T-helper 1 cell treated with Interleukin-12 subunit alpha and Interleukin-12 subunit beta and Interleukin-4 antibody, amounts not matched to agents 30 μg/mL and 1 μg/mL, for 36 hours (primary cell): ENCODE data around the gene SEPTIN11.

Experiments used
- H3K27ac Mint-ChIP-seq: one replicate; pipeline ENCODE4 v1.8.0; 2021; ENCODE audit warnings: mild to moderate bottlenecking, mixed read lengths
- H3K27me3 Mint-ChIP-seq: one replicate; pipeline ENCODE4 v1.8.0; 2021; ENCODE audit warnings: low read depth, mixed read lengths
- H3K36me3 Mint-ChIP-seq: one replicate; pipeline ENCODE4 v1.8.0; 2021; ENCODE audit warnings: low read depth, mixed read lengths
- H3K4me1 Mint-ChIP-seq: one replicate; pipeline ENCODE4 v1.8.0; 2021; ENCODE audit warnings: low read depth, mixed read lengths
- H3K4me3 Mint-ChIP-seq: one replicate; pipeline ENCODE4 v1.8.0; 2021; ENCODE audit warnings: mild to moderate bottlenecking, moderate library complexity, mixed read lengths
- H3K9me3 Mint-ChIP-seq: one replicate; pipeline ENCODE4 v1.8.0; 2021; ENCODE audit warnings: mixed read lengths

The SEPTIN11 gene

GRCh38 chr4:76997532-76997931 is 48.0 kb downstream of the SEPTIN11 start:
- H3K36me3 Mint-ChIP-seq, result peaks cover 16% of the 10 kb centered on the region
- H3K4me1 Mint-ChIP-seq, result peaks cover 24% of the 10 kb centered on the region
- H3K4me3 Mint-ChIP-seq, result no peak overlapping the region
- no peak overlapping the region for H3K27ac Mint-ChIP-seq
- peaks cover 22% of the 10 kb centered on the region for H3K27me3 Mint-ChIP-seq
- no peaks in the 10 kb centered on the region for H3K9me3 Mint-ChIP-seq

- Mint-ChIP-seq H3K4me3 (no peak overlapping the region), H3K4me1 (peaks cover 20% of the 10 kb centered on the region), H3K36me3 (peaks cover 11% of the 10 kb centered on the region), H3K27me3 (peaks cover 24% of the 10 kb centered on the region), H3K27ac (no peak overlapping the region), H3K9me3 (no peaks in the 10 kb centered on the region)
Observed at GRCh38 chr4:76998251-76998901, 48.8 kb downstream of the SEPTIN11 start.
